ENCODE measurements around the gene SEC14L1.

DNA sequence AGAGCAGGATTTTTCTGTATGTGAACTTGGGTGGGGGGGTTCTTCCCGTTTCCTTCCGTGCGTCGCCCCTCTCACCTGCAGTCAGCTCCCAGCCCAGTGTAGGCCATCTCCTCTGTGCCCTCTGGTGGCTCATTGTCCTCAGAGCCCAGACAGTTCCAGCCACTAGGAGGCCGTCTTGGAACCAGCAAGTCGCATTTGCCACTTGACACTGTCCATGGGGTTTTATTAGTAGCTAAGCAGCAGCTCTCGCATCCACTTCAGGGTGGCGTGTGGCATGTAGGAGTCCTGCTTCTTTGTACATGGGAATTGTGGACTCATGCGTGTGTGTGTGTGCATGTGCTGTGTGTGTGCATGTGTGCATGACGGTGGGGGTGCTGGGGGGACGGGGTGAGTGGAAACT lies 74.0 kb downstream of the SEC14L1 start:
- TF ChIP-seq, protein P1, sequence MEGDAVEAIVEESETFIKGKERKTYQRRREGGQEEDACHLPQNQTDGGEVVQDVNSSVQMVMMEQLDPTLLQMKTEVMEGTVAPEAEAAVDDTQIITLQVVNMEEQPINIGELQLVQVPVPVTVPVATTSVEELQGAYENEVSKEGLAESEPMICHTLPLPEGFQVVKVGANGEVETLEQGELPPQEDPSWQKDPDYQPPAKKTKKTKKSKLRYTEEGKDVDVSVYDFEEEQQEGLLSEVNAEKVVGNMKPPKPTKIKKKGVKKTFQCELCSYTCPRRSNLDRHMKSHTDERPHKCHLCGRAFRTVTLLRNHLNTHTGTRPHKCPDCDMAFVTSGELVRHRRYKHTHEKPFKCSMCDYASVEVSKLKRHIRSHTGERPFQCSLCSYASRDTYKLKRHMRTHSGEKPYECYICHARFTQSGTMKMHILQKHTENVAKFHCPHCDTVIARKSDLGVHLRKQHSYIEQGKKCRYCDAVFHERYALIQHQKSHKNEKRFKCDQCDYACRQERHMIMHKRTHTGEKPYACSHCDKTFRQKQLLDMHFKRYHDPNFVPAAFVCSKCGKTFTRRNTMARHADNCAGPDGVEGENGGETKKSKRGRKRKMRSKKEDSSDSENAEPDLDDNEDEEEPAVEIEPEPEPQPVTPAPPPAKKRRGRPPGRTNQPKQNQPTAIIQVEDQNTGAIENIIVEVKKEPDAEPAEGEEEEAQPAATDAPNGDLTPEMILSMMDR (conservative IDR thresholded peaks at IDR 0.05; ENCODE audit: low read depth, low read length): peak; percentile 61
- TF ChIP-seq EZH2 (IDR thresholded peaks at IDR 0.05; ENCODE audit: borderline replicate concordance, low read depth, low read length, poor library complexity, severe bottlenecking): no peak

Measured in A673 (cell line).